Measurements from ENCODE around the gene GATA2.

Gene GATA2

DNA sequence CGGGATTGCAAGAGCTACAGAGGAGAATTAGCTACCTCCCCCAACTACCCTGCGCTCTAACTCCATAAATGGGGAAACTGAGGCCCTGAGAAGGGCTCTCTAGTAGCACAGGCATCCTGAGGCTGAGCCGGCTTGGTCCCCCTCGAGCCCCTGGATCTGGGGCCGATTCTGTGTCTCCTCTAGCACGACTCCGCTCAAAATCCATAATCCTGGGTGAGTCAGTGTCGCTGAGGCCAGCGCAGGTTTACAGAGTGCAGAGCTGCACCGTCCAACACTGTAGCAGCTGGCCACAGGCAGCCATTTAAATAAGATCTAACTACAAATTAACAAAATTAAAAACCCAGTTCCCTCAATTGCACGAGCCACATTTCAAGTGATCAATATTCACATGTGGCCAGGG lies 10.8 kb downstream of the GATA2 start:
- Histone ChIP-seq H3K27ac (ENCODE audit: poor library complexity, severe bottlenecking) (no peak overlapping the region), H3K4me1 (ENCODE audit: insufficient read depth, poor library complexity, severe bottlenecking) (no peaks in the 10 kb centered on the region), H3K9me3 (ENCODE audit: severe bottlenecking) (no peaks in the 10 kb centered on the region), H3K4me3 (ENCODE audit: severe bottlenecking) (no peak overlapping the region), H3K36me3 (ENCODE audit: low read depth) (no peaks in the 10 kb centered on the region), H3K27me3 (ENCODE audit: insufficient read depth, poor library complexity, severe bottlenecking) (no peaks in the 10 kb centered on the region)
- TF ChIP-seq, protein P1, sequence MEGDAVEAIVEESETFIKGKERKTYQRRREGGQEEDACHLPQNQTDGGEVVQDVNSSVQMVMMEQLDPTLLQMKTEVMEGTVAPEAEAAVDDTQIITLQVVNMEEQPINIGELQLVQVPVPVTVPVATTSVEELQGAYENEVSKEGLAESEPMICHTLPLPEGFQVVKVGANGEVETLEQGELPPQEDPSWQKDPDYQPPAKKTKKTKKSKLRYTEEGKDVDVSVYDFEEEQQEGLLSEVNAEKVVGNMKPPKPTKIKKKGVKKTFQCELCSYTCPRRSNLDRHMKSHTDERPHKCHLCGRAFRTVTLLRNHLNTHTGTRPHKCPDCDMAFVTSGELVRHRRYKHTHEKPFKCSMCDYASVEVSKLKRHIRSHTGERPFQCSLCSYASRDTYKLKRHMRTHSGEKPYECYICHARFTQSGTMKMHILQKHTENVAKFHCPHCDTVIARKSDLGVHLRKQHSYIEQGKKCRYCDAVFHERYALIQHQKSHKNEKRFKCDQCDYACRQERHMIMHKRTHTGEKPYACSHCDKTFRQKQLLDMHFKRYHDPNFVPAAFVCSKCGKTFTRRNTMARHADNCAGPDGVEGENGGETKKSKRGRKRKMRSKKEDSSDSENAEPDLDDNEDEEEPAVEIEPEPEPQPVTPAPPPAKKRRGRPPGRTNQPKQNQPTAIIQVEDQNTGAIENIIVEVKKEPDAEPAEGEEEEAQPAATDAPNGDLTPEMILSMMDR (IDR thresholded peaks at IDR 0.05; ENCODE audit: poor library complexity, severe bottlenecking) = no peak
- ATAC-seq (ENCODE audit: low read depth) = no peak
- no peak for DNase-seq (ENCODE audit: low spot score)

DNA sequence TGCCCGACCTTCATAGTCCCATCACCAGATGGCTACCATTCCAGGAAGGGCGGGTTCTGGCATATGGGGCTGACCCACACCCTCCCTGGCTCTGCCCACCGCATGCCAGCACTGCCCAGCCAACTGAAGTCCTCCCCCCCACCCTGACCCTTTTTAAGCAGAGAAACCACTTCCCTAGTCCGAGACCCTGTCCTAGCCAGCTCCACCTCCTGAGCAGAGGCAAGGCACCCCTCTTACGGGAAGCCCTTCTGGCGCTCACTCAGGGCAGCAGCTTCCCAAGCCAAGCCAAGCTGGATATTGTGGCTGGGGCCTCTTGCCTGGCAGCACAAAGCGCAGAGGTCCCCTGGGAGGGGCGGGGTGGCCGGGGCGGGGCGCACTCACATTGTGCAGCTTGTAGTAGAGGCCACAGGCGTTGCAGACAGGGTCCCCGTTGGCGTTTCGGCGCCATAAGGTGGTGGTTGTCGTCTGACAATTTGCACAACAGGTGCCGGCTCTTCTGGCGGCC lies 11.5 kb downstream of the GATA2 start:
- H3K27me3 ChIP-seq (ENCODE audit: insufficient read depth, poor library complexity, severe bottlenecking) = no peaks in the 10 kb centered on the region
- no peak for DNase-seq (ENCODE audit: low spot score)
- no peaks in the 10 kb centered on the region for H3K9me3 ChIP-seq (ENCODE audit: severe bottlenecking)
- H3K4me1 ChIP-seq (ENCODE audit: insufficient read depth, poor library complexity, severe bottlenecking) = no peaks in the 10 kb centered on the region
- H3K27ac ChIP-seq (ENCODE audit: poor library complexity, severe bottlenecking) = no peak overlapping the region
- no peak for ATAC-seq (ENCODE audit: low read depth)
- H3K36me3 ChIP-seq (ENCODE audit: low read depth) = no peaks in the 10 kb centered on the region
- TF ChIP-seq, protein P1 (IDR thresholded peaks at IDR 0.05; ENCODE audit: poor library complexity, severe bottlenecking) = no peak
- H3K4me3 ChIP-seq (ENCODE audit: severe bottlenecking) = no peak overlapping the region

DNA sequence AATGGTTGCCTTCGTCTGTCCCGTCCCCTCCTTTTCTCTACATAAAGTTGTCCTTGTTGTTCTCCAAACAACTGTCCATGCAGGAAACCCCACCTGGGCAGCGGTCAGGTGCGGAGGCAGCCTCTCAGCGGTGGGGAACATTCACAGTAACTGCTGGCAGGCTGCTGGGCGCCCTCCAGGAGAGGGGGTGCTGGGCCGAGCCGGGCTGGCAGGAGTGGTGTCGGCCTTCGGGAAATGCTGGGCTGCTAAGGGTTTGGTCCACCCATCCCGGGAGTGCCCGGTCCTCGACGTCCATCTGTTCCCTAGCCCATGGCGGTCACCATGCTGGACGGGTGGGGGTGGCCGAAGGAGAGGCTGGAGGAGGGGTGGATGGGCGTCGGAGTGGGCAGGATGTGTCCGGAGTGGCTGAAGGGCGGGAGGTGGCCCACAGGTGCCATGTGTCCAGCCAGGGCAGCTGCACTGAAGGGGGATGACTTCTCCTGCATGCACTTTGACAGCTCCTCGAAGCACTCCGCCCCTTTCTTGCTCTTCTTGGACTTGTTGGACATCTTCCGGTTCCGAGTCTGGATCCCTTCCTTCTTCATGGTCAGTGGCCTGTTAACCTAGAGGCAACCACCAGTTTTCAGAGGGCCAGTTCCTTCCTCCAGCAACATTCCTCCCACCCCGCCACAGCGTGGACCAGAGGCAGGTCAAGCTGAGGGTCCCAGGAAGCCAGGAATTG lies 12.1 kb downstream of the GATA2 start:
- ATAC-seq (ENCODE audit: low read depth) = no peak
- H3K27me3 ChIP-seq (ENCODE audit: insufficient read depth, poor library complexity, severe bottlenecking) = no peaks in the 10 kb centered on the region
- no peak overlapping the region for H3K4me3 ChIP-seq (ENCODE audit: severe bottlenecking)
- no peaks in the 10 kb centered on the region for H3K4me1 ChIP-seq (ENCODE audit: insufficient read depth, poor library complexity, severe bottlenecking)
- TF ChIP-seq, protein P1 (IDR thresholded peaks at IDR 0.05; ENCODE audit: poor library complexity, severe bottlenecking) = no peak
- no peak for DNase-seq (ENCODE audit: low spot score)
- no peaks in the 10 kb centered on the region for H3K36me3 ChIP-seq (ENCODE audit: low read depth)
- no peaks in the 10 kb centered on the region for H3K9me3 ChIP-seq (ENCODE audit: severe bottlenecking)
- H3K27ac ChIP-seq (ENCODE audit: poor library complexity, severe bottlenecking) = no peak overlapping the region

DNA sequence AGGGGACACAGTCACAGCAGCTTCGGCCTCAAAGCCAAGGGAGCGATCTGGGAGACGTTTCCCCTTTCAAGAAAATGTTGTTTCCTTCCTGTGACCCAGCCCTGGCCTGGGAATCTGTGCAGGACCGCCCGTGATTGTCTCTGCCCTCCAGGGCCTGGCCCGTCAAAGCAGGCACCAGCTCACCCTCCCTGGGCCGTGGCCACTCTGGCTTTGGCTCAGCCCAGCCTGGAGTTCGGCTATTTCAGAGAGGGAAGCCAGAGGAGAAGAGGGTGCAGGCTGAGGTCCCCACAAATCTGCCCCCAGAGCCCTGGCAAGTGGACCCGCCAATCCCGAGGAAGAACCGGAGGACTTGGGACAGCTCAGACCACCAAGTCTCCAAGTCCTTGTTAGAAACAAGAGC lies 12.7 kb downstream of the GATA2 start:
- Histone ChIP-seq H3K4me3 (ENCODE audit: severe bottlenecking) (no peak overlapping the region), H3K36me3 (ENCODE audit: low read depth) (no peaks in the 10 kb centered on the region), H3K4me1 (ENCODE audit: insufficient read depth, poor library complexity, severe bottlenecking) (no peaks in the 10 kb centered on the region), H3K9me3 (ENCODE audit: severe bottlenecking) (no peaks in the 10 kb centered on the region), H3K27ac (ENCODE audit: poor library complexity, severe bottlenecking) (no peak overlapping the region), H3K27me3 (ENCODE audit: insufficient read depth, poor library complexity, severe bottlenecking) (no peaks in the 10 kb centered on the region)
- no peak for DNase-seq (ENCODE audit: low spot score)
- TF ChIP-seq, protein P1 (IDR thresholded peaks at IDR 0.05; ENCODE audit: poor library complexity, severe bottlenecking) = no peak
- no peak for ATAC-seq (ENCODE audit: low read depth)

DNA sequence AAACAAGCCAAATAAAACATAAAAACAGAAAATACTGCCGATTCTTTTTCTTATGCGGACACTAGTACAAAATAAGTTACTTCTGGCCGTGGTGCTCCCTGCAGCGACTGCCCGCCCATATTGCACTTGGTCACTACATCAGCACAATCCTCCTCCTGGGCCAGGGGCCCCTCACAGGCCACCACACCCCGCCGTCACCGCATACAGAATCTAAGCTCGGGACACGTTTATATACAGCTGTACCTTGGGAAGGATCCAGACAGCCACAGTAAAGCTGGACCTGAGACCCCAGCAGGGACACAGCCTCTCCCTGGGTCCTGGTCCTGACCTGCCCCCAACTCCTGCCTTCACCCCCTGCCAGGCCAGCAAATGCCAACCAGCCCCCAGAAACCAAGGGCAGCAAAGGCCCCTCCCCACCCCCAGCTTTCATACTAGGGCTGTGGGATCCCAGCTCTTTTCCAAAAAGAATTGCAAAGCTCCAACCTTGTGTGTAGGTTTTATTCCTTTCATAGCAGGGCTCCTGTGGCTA lies 13.4 kb downstream of the GATA2 start:
- no peaks in the 10 kb centered on the region for H3K9me3 ChIP-seq (ENCODE audit: severe bottlenecking)
- no peaks in the 10 kb centered on the region for H3K4me1 ChIP-seq (ENCODE audit: insufficient read depth, poor library complexity, severe bottlenecking)
- H3K4me3 ChIP-seq (ENCODE audit: severe bottlenecking) = no peak overlapping the region
- H3K27ac ChIP-seq (ENCODE audit: poor library complexity, severe bottlenecking) = no peak overlapping the region
- DNase-seq (ENCODE audit: low spot score) = no peak
- no peak for ATAC-seq (ENCODE audit: low read depth)
- no peaks in the 10 kb centered on the region for H3K27me3 ChIP-seq (ENCODE audit: insufficient read depth, poor library complexity, severe bottlenecking)
- no peaks in the 10 kb centered on the region for H3K36me3 ChIP-seq (ENCODE audit: low read depth)
- TF ChIP-seq, protein P1 (IDR thresholded peaks at IDR 0.05; ENCODE audit: poor library complexity, severe bottlenecking) = no peak

Measured in RWPE2 (cell line).